ENCODE measurements around the gene MAP3K9.
A peak's percentile ranks its signal among the peaks of the same experiment; 100 is the strongest.
"Not testable (repeated sequence)": the region's sequence is repeated elsewhere in the genome, so short reads cannot be mapped to it uniquely, and the experiment has no call there.

The MAP3K9 gene

GRCh38 chr14:70809225-70810219 is at the start of gene MAP3K9:
Gene MAP3K9 (minus strand): TSS chr14:70809513. CDS start chr14:70809171, 342 bp downstream.
- DNase-seq (ENCODE audit: low read depth): peak; percentile 84

- DNase-seq (ENCODE audit: low read depth): no peak
Measured at GRCh38 chr14:70858641-70859040, 49.3 kb upstream of the MAP3K9 start.

GRCh38 chr14:70857496-70857890 is 48.2 kb upstream of the MAP3K9 start:
- peak; percentile 69 for DNase-seq (ENCODE audit: low read depth)

- DNase-seq (ENCODE audit: low read depth): peak; percentile 96
Measured at GRCh38 chr14:70856851-70857495, 47.7 kb upstream of the MAP3K9 start.

- DNase-seq (ENCODE audit: low read depth): no peak
Measured at GRCh38 chr14:70855486-70855885, 46.2 kb upstream of the MAP3K9 start.

GRCh38 chr14:70853658-70854057 is 44.3 kb upstream of the MAP3K9 start:
- DNase-seq (ENCODE audit: low read depth): not testable (repeated sequence)

- DNase-seq (ENCODE audit: low read depth): no peak
Measured at GRCh38 chr14:70847406-70848090, 38.2 kb upstream of the MAP3K9 start.

GRCh38 chr14:70845601-70846000 is 36.3 kb upstream of the MAP3K9 start:
- no peak for DNase-seq (ENCODE audit: low read depth)

- no peak for DNase-seq (ENCODE audit: low read depth)
Measured at GRCh38 chr14:70842851-70843462, 33.6 kb upstream of the MAP3K9 start.

- DNase-seq (ENCODE audit: low read depth): no peak
Measured at GRCh38 chr14:70838076-70838475, 28.8 kb upstream of the MAP3K9 start.

- no peak for DNase-seq (ENCODE audit: low read depth)
Measured at GRCh38 chr14:70836946-70837345, 27.6 kb upstream of the MAP3K9 start.

GRCh38 chr14:70833884-70834283 is 24.6 kb upstream of the MAP3K9 start:
- DNase-seq (ENCODE audit: low read depth): no peak

GRCh38 chr14:70832561-70833305 is 23.4 kb upstream of the MAP3K9 start:
- DNase-seq (ENCODE audit: low read depth): peak; percentile 43

GRCh38 chr14:70830998-70831781 is 21.9 kb upstream of the MAP3K9 start:
- no peak for DNase-seq (ENCODE audit: low read depth)

- DNase-seq (ENCODE audit: low read depth): no peak
Measured at GRCh38 chr14:70828188-70828587, 18.9 kb upstream of the MAP3K9 start.

GRCh38 chr14:70827752-70828151 is 18.4 kb upstream of the MAP3K9 start:
- no peak for DNase-seq (ENCODE audit: low read depth)

GRCh38 chr14:70827347-70827746 is 18.0 kb upstream of the MAP3K9 start:
- DNase-seq (ENCODE audit: low read depth): peak; percentile 29

GRCh38 chr14:70823281-70823680 is 14.0 kb upstream of the MAP3K9 start:
- DNase-seq (ENCODE audit: low read depth): no peak

GRCh38 chr14:70822530-70823185 is 13.3 kb upstream of the MAP3K9 start:
- peak; percentile 43 for DNase-seq (ENCODE audit: low read depth)

All from ELR (cell line).